Upper lobe of left lung (tissue), 4 donors: ENCODE data around the gene CCDC124.

Source experiments
- POLR2A ChIP-seq, 4 donors: fragments of 450-650 bp; IDR thresholded peaks; one replicate each; pipeline ENCODE4 v1.5.1; 2016 to 2017; ENCODE audit warnings: antibody characterized with exemption in 4 of 4, mild to moderate bottlenecking in 2 of 4
- TF ChIP-seq, protein P1 (sequence below), 6 experiments: fragments of 450-650 bp in 4 of 6; fragments of 200-600 bp in 2 of 6; sonication (generic) in 2 of 6; IDR thresholded peaks; one replicate each; pipeline ENCODE4 v1.5.1; 2016 to 2019; ENCODE audit warnings: antibody characterized with exemption in 6 of 6

DNA sequence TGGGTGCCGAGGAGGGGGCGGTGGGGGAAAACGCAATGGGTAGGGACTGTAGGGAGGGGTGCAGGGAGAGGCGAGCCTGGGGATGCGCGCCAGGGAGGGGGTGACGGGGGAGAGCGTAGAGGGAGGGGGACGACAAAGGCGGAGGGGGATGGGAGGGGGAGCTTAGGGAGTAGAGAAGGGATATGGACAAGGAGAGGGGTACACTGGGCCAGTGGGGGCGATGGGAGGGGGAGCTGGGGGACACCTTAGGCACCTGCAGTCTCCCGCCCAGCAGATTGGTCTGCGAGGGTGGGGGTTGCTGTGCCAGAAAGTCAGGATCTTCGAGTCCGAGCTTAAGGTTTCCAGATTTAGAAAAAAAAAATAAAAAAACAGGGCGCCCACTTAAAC is 15.7 kb downstream of the CCDC124 start:
- TF ChIP-seq, protein P1, sequence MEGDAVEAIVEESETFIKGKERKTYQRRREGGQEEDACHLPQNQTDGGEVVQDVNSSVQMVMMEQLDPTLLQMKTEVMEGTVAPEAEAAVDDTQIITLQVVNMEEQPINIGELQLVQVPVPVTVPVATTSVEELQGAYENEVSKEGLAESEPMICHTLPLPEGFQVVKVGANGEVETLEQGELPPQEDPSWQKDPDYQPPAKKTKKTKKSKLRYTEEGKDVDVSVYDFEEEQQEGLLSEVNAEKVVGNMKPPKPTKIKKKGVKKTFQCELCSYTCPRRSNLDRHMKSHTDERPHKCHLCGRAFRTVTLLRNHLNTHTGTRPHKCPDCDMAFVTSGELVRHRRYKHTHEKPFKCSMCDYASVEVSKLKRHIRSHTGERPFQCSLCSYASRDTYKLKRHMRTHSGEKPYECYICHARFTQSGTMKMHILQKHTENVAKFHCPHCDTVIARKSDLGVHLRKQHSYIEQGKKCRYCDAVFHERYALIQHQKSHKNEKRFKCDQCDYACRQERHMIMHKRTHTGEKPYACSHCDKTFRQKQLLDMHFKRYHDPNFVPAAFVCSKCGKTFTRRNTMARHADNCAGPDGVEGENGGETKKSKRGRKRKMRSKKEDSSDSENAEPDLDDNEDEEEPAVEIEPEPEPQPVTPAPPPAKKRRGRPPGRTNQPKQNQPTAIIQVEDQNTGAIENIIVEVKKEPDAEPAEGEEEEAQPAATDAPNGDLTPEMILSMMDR (IDR thresholded peaks at IDR 0.05) = no peak
- no peak for TF ChIP-seq POLR2A (IDR thresholded peaks at IDR 0.05)
